Peyer's patch (tissue), 4 donors: ENCODE data around the gene TMC1. TPM values are rescaled to one million over a fixed set of nuclear protein-coding genes. Genes with fewer than 3 reads are reported as not detected.
"Not testable (repeated sequence)": the region's sequence is repeated elsewhere in the genome, so short reads cannot be mapped to it uniquely, and the experiment has no call there.

Experiments used
- DNase-seq, 3 donors: peaks; one replicate each; pipeline ENCODE4 v3.0.0-alpha.2; 2017 to 2019
- H3K27ac ChIP-seq, 4 donors: fragments of 200-600 bp; sonication (generic); one replicate each; pipeline ENCODE4 v1.5.1; 2016 to 2019
- H3K27me3 ChIP-seq, 2 donors: fragments of 200-600 bp; sonication (generic); one replicate each; pipeline ENCODE4 v1.5.1; 2019
- H3K36me3 ChIP-seq, 3 donors: fragments of 200-600 bp; sonication (generic); one replicate each; pipeline ENCODE4 v1.5.1; 2016 to 2019
- H3K4me1 ChIP-seq, 4 donors: fragments of 200-600 bp; sonication (generic); one replicate each; pipeline ENCODE4 v1.5.1; 2016 to 2019
- H3K4me3 ChIP-seq, 4 donors: fragments of 200-600 bp; sonication (generic); 1 replicate in 3 of 4; 2 replicates in 1 of 4; pipeline ENCODE4 v1.5.1; 2016 to 2019; ENCODE audit warnings: mild to moderate bottlenecking in 1 of 4
- H3K9me3 ChIP-seq, 4 donors: fragments of 200-600 bp; sonication (generic); one replicate each; pipeline ENCODE4 v1.5.1; 2016 to 2019; ENCODE audit warnings: mild to moderate bottlenecking in 1 of 4
- CTCF ChIP-seq, 6 experiments: fragments of 450-650 bp in 4 of 6; fragments of 200-600 bp in 2 of 6; sonication (generic) in 1 of 6; IDR thresholded peaks; one replicate each; pipeline ENCODE4 v1.5.1; 2017 to 2019; ENCODE audit warnings: antibody characterized with exemption in 6 of 6, mild to moderate bottlenecking in 3 of 6, moderate library complexity in 1 of 6
- POLR2A ChIP-seq, 2 donors: fragments of 450-650 bp; IDR thresholded peaks; one replicate each; pipeline ENCODE4 v1.5.1; 2017; ENCODE audit warnings: antibody characterized with exemption in 2 of 2, mild to moderate bottlenecking in 2 of 2, moderate library complexity in 2 of 2
- total RNA-seq, 4 donors: library from RNA; depleted of rRNA; stranded (reverse); fragments of >200 nt; gene quantifications; one replicate each; pipeline ENCODE4 v1.1.0, GENCODE V29; 2016

Gene TMC1
- total RNA-seq, 4 donors from 2014 or later, result not detected

GRCh38 chr9:72539824-72540347 is 18.5 kb downstream of the TMC1 start:
- no peaks in the 10 kb centered on the region for H3K36me3 ChIP-seq
- no peak overlapping the region for H3K27ac ChIP-seq
- no peaks in the 10 kb centered on the region for H3K27me3 ChIP-seq
- no peak for DNase-seq
- TF ChIP-seq POLR2A (IDR thresholded peaks at IDR 0.05), result no peak
- TF ChIP-seq CTCF (IDR thresholded peaks at IDR 0.05), result no peak
- H3K4me3 ChIP-seq, result no peak overlapping the region
- H3K9me3 ChIP-seq, result peaks cover 0 to 2% (median 0%) of the 10 kb centered on the region in 4 donors
- no peaks in the 10 kb centered on the region for H3K4me1 ChIP-seq

GRCh38 chr9:72540348-72540873 is 19.0 kb downstream of the TMC1 start:
- Histone ChIP-seq H3K9me3 (peaks cover 0 to 2% (median 0%) of the 10 kb centered on the region in 4 donors), H3K36me3 (no peaks in the 10 kb centered on the region), H3K27me3 (no peaks in the 10 kb centered on the region), H3K4me3 (no peak overlapping the region), H3K4me1 (no peaks in the 10 kb centered on the region), H3K27ac (no peak overlapping the region)
- TF ChIP-seq POLR2A (IDR thresholded peaks at IDR 0.05) (no peak), CTCF (IDR thresholded peaks at IDR 0.05) (no peak)
- no peak for DNase-seq

GRCh38 chr9:72542537-72542833 is 21.1 kb downstream of the TMC1 start:
- H3K9me3 ChIP-seq, H3K4me3 ChIP-seq, H3K27me3 ChIP-seq, H3K27ac ChIP-seq, H3K4me1 ChIP-seq, H3K36me3 ChIP-seq, DNase-seq: not testable (repeated sequence)

GRCh38 chr9:72542917-72543316 is 21.5 kb downstream of the TMC1 start:
- Histone ChIP-seq H3K4me3 (no peak overlapping the region), H3K9me3 (no peaks in the 10 kb centered on the region), H3K27ac (no peak overlapping the region), H3K36me3 (no peaks in the 10 kb centered on the region), H3K27me3 (no peaks in the 10 kb centered on the region), H3K4me1 (no peaks in the 10 kb centered on the region)
- DNase-seq, result no peak
- no peak for TF ChIP-seq CTCF (IDR thresholded peaks at IDR 0.05)
- no peak for TF ChIP-seq POLR2A (IDR thresholded peaks at IDR 0.05)

- no peaks in the 10 kb centered on the region for H3K4me1 ChIP-seq
- H3K4me3 ChIP-seq, result no peak overlapping the region
- DNase-seq, result no peak
- TF ChIP-seq CTCF (IDR thresholded peaks at IDR 0.05) (no peak), POLR2A (IDR thresholded peaks at IDR 0.05) (no peak)
- H3K9me3 ChIP-seq, result no peaks in the 10 kb centered on the region
- H3K36me3 ChIP-seq, result no peaks in the 10 kb centered on the region
- no peaks in the 10 kb centered on the region for H3K27me3 ChIP-seq
- H3K27ac ChIP-seq, result no peak overlapping the region
These were observed 29.9 kb downstream of the TMC1 start for GRCh38 chr9:72551306-72551705.

- no peaks in the 10 kb centered on the region for H3K9me3 ChIP-seq
- H3K36me3 ChIP-seq, result no peaks in the 10 kb centered on the region
- no peaks in the 10 kb centered on the region for H3K4me1 ChIP-seq
- TF ChIP-seq POLR2A (IDR thresholded peaks at IDR 0.05) (no peak), CTCF (IDR thresholded peaks at IDR 0.05) (no peak)
- H3K4me3 ChIP-seq, result no peak overlapping the region
- no peak overlapping the region for H3K27ac ChIP-seq
- DNase-seq, result no peak
- no peaks in the 10 kb centered on the region for H3K27me3 ChIP-seq
These were observed 30.9 kb downstream of the TMC1 start for GRCh38 chr9:72552356-72552755.
